Activated CD8-positive, alpha-beta T cell treated with anti-CD3 and anti-CD28 coated beads for 36 hours (primary cell): ENCODE results near the gene S100A7A. TPM values are rescaled to one million over a fixed set of nuclear protein-coding genes. Genes with fewer than 3 reads are reported as not detected.

Source experiments
- ATAC-seq: fragments of 200-7000 bp; cut with Tn5 transposase; one replicate; pipeline ENCODE4 v1.10.0; 2021; ENCODE audit warnings: mild to moderate bottlenecking, moderate library complexity
- CTCF ChIA-PET: fragments of 350-600 bp; sonication (Branson Sonifier 250); formaldehyde crosslinking; loops from one replicate; lab custom pipeline; 2021; ENCODE audit warnings: antibody characterized with exemption; lab: Charles Lee
- POLR2A ChIA-PET: fragments of 350-600 bp; sonication (Branson Sonifier 250); formaldehyde crosslinking; loops from one replicate; lab custom pipeline; 2021; ENCODE audit warnings: antibody characterized with exemption; lab: Charles Lee
- DNase-seq: peaks from one replicate; pipeline ENCODE4 v3.0.0-alpha.2; 2020
- H3K27ac Mint-ChIP-seq: one replicate; pipeline ENCODE4 v1.8.0; 2021; ENCODE audit warnings: mild to moderate bottlenecking, mixed read lengths
- H3K27me3 Mint-ChIP-seq: one replicate; pipeline ENCODE4 v1.8.0; 2021; ENCODE audit warnings: mixed read lengths
- H3K36me3 Mint-ChIP-seq: one replicate; pipeline ENCODE4 v1.8.0; 2021; ENCODE audit warnings: low read depth, mixed read lengths
- H3K4me1 Mint-ChIP-seq: one replicate; pipeline ENCODE4 v1.8.0; 2021; ENCODE audit warnings: low read depth, mixed read lengths
- H3K4me3 Mint-ChIP-seq: one replicate; pipeline ENCODE4 v1.8.0; 2021; ENCODE audit warnings: mild to moderate bottlenecking, moderate library complexity, mixed read lengths
- H3K9me3 Mint-ChIP-seq: one replicate; pipeline ENCODE4 v1.8.0; 2021; ENCODE audit warnings: mixed read lengths
- intact Hi-C: fragments of 100-400 bp; cut with micrococcal nuclease; formaldehyde crosslinking; loops from one replicate; pipeline ENCODE4 v1.10.0; 2022
- total RNA-seq, 2 experiments: library from RNA; stranded (reverse); gene quantifications; one replicate each; pipeline ENCODE4 v1.2.3, GENCODE V29; 2021
- TF ChIP-seq, protein P1 (sequence below): fragments of 200-600 bp; IDR thresholded peaks from one replicate; pipeline ENCODE4 v1.8.0; 2022; ENCODE audit warnings: antibody characterized with exemption, mild to moderate bottlenecking

Gene S100A7A
- total RNA-seq: not detected

DNA sequence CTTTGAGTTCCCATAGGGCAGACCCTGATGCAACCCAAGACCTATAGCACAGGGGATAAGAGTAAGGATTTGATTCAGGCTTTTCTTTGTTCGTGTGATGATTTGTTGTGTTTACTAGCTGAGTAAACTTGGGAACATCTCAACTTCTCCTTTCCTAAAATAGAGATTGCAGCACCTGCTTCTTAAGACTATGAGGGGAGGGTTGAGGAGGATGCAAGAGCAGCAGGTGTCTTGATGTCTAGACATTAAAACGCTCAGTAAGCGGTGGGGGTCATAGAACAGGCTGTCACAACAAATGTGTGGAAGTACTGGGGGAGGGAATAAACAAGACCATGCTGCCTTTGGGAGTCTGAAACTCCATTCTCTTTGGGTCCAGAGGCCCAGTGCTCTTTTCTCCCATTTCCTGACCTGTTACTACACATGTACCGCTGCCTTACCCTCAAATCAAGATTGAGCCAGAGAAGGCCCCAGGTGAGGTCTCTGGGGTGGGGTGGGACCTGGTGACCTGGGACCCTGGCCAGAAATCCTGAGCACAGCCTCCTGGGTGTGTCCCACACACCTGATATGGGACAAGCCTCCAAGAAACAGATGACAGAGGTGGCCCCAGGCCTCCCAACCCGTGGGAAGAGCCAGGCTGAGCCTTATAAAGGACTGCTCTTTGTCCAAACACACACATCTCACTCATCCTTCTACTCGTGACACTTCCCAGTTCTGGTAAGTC lies at the start of gene S100A7A:
Gene S100A7A, plus strand, starts transcription at position 671 of the 721 bp plus-strand sequence. CDS start 1,563 bp downstream, outside the sequence.
- ATAC-seq: no peak
- POLR2A ChIA-PET: interaction anchor here (0.6 kb wide), 1 partner anchor 93 kb away, joined by 3 read pairs; no protein-coding TSS in a partner anchor
- intact Hi-C loops: no loop called here

DNA sequence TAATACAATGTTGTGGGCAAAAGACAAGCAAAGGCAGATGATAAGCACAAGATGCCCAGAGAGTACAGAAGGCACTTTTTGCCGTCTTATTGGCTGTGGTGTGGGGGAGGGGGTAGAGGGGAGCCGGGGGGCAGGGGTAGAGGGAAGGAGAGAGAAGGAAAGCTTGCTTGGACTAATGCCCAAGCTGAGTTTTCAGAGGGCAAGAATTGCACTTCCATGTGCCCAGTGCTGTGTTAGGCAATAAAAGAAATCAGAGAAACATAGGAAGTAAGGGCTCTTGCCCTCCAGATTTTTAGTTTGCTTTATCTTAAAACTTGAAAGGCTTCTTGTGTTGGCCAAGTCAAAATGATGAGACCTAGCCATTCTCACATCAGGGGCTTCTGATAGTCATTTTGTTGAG lies 49.2 kb upstream of the S100A7A start:
- TF ChIP-seq, protein P1, sequence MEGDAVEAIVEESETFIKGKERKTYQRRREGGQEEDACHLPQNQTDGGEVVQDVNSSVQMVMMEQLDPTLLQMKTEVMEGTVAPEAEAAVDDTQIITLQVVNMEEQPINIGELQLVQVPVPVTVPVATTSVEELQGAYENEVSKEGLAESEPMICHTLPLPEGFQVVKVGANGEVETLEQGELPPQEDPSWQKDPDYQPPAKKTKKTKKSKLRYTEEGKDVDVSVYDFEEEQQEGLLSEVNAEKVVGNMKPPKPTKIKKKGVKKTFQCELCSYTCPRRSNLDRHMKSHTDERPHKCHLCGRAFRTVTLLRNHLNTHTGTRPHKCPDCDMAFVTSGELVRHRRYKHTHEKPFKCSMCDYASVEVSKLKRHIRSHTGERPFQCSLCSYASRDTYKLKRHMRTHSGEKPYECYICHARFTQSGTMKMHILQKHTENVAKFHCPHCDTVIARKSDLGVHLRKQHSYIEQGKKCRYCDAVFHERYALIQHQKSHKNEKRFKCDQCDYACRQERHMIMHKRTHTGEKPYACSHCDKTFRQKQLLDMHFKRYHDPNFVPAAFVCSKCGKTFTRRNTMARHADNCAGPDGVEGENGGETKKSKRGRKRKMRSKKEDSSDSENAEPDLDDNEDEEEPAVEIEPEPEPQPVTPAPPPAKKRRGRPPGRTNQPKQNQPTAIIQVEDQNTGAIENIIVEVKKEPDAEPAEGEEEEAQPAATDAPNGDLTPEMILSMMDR: no peak
- H3K4me1 Mint-ChIP-seq: no peaks in the 10 kb centered on the region
- H3K9me3 Mint-ChIP-seq: no peaks in the 10 kb centered on the region
- ChIA-PET POLR2A (no interaction called here), CTCF (no interaction called here)
- intact Hi-C loops: no loop called here
- DNase-seq: no peak
- H3K36me3 Mint-ChIP-seq: no peaks in the 10 kb centered on the region
- ATAC-seq: no peak
- H3K27ac Mint-ChIP-seq: no peak overlapping the region
- peaks cover 11% of the 10 kb centered on the region for H3K27me3 Mint-ChIP-seq
- no peak overlapping the region for H3K4me3 Mint-ChIP-seq

More for the DNA sequence above, at the start of gene S100A7A:
- TF ChIP-seq, protein P1: no peak
- Mint-ChIP-seq H3K36me3 (no peaks in the 10 kb centered on the region), H3K27ac (no peak within 1 kb of the TSS), H3K4me3 (no peak within 1 kb of the TSS), H3K27me3 (peaks cover 16% of the 10 kb centered on the region), H3K9me3 (peaks cover 4% of the 10 kb centered on the region), H3K4me1 (no peaks in the 10 kb centered on the region)
- CTCF ChIA-PET: no interaction called here
- DNase-seq: no peak

DNA sequence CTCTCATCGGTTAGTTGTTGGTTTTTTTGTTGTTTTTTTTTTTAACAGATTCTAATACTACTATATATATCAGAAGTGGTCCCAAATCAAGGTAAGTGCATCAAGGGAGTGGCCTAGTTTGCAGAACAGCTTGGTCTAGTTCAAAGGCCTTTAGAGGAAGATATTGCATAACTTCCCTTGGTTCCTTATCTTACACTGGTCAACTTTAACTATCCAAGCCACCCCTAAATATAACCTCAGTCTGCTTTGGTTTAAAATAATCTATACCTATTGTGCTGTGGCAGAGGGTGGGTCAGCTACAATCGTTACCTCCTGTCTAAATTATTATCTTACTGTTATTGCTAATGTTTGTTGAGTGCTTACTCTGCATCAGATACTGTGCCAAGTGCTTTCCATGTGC lies 47.8 kb upstream of the S100A7A start:
- intact Hi-C loops: no loop called here
- no peak overlapping the region for H3K27ac Mint-ChIP-seq
- H3K27me3 Mint-ChIP-seq: peaks cover 9% of the 10 kb centered on the region
- DNase-seq: no peak
- ChIA-PET POLR2A (no interaction called here), CTCF (no interaction called here)
- no peak for ATAC-seq
- no peaks in the 10 kb centered on the region for H3K4me1 Mint-ChIP-seq
- no peaks in the 10 kb centered on the region for H3K9me3 Mint-ChIP-seq
- TF ChIP-seq, protein P1: no peak
- H3K4me3 Mint-ChIP-seq: no peak overlapping the region
- H3K36me3 Mint-ChIP-seq: no peaks in the 10 kb centered on the region

DNA sequence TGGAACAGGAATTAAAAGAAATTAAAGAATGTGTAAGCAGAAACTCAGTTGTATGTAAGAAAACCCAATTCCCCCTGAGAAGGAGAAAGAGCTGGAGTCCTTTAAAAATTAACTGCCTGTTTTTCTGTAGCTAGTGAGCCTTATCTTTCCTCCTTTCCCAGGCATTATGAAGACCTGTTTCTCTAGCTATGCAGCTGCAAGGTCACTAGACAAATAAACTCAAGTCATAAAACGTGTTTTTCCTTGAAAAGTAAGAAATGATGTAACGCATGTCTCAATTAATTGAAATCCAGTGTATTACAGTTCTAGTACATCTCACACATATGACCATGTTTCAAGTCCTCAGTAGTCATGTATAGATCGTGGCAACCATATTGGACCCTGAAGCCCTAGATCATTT lies 46.2 kb upstream of the S100A7A start:
- Mint-ChIP-seq H3K27ac (no peak overlapping the region), H3K4me1 (no peaks in the 10 kb centered on the region), H3K27me3 (peaks cover 3% of the 10 kb centered on the region), H3K4me3 (no peak overlapping the region), H3K9me3 (no peaks in the 10 kb centered on the region), H3K36me3 (no peaks in the 10 kb centered on the region)
- ATAC-seq: no peak
- TF ChIP-seq, protein P1: no peak
- ChIA-PET CTCF (no interaction called here), POLR2A (no interaction called here)
- no peak for DNase-seq
- intact Hi-C loops: no loop called here

DNA sequence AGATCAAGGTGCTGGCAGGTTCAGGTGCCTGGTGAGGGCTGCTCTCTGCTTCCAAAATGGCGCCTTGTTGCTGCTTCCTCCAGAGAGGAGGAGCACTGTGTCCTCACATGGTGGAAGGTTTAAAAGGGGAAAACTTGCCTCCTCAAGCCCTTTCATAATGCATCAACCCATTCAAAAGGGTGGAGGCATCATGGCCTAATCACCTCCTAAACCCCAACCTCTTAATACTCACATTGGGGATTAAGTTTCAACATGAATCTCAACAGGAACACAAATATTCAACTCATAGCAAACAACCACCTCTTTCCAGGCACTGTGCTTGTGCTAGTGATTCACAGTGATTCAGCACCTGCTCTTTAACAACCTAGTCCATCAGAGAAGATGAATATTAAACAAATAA lies 45.1 kb upstream of the S100A7A start:
- intact Hi-C loops: no loop called here
- Mint-ChIP-seq H3K4me3 (no peak overlapping the region), H3K9me3 (no peaks in the 10 kb centered on the region), H3K4me1 (no peaks in the 10 kb centered on the region), H3K36me3 (no peaks in the 10 kb centered on the region), H3K27ac (no peak overlapping the region), H3K27me3 (peaks cover 1% of the 10 kb centered on the region)
- ChIA-PET CTCF (no interaction called here), POLR2A (no interaction called here)
- DNase-seq (no peak), ATAC-seq (no peak)
- TF ChIP-seq, protein P1: no peak
